Dermis blood vessel endothelial cell (primary cell): ENCODE measurements around the gene NAT8. TPM values are rescaled to one million over a fixed set of nuclear protein-coding genes. Genes with fewer than 3 reads are reported as not detected.
A peak's percentile ranks its signal among the peaks of the same experiment; 100 is the strongest.
"Not testable (repeated sequence)": the region's sequence is repeated elsewhere in the genome, so short reads cannot be mapped to it uniquely, and the experiment has no call there.

Source experiments
- DNase-seq: peaks from one replicate; pipeline ENCODE4 v3.0.0; 2010
- total RNA-seq: library from RNA; depleted of rRNA; stranded (reverse); fragments of >200 nt; gene quantifications from 2 replicates; pipeline ENCODE4 v1.2.3, GENCODE V29; 2014

Gene NAT8, protein sequence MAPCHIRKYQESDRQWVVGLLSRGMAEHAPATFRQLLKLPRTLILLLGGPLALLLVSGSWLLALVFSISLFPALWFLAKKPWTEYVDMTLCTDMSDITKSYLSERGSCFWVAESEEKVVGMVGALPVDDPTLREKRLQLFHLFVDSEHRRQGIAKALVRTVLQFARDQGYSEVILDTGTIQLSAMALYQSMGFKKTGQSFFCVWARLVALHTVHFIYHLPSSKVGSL
- not detected in 2 replicates for total RNA-seq

DNA sequence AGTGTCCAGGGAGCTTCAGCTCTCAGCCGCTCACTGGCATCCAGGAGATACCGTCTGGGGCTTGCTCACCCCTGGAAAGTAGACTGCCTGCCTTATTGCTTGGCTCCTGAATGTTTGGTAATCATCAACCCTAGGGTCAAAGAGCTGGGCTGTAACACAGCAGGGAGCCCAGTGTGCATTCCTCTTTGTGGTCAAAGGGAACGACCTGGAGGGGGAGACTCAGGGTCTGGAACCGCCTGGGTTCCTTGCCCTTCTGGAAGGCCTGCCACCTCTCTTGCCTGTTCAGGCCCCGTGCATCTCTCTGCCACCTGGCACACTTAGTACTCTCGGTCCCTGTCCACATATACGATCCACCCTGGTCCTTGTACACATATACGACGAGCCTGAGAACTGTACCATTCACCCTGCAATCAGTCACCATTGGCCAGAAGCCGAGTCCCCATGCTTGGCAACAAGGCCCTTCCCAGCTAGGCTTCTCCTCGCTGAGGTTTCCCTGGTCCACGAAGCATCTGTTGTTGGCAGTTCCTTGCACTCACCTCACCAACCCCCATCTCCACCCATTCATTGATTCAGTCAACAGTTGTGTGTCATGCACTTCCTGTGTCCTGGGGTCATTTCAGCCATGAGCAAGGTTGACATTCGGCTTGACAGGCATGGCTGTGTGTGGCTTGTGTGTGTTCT lies at the start of gene NAT8:
NAT8 (minus strand) TSS at position 85 of the 681 bp plus-strand sequence. CDS start 794 bp downstream, outside the sequence.
- peak; percentile 6 for DNase-seq

DNA sequence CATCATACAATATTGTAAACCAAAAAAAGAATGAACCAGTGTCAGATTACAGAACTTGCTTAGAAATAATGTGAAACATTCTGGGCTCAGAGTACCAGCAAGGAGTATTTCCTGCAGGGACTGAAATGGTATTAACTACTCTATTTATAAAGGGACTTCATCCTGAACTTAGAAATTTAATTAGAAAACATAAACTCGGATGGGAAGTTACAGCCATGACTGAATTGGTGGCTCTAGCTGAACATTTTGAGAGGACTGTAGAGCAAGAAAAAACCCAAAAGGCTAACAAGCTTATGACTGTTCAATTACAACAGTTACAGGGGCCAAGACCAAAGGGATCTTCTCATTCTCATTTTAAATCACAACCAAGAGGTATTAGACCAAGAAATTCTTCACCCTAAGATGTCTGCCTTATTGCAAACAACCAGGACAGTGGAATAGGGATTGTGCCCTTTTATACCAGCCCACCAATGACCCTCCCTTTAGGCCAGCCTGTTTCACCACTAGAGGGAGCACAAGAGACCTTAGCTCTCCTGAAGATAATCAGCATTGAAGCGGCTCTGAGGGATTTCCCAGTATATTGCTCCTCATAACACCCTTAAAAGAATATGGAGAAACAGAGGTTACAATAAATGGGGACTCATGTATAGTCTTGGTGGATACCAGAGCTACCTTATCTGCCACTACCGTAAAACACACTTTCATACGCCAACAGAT lies 48.3 kb upstream of the NAT8 start:
- peak; percentile 63 for DNase-seq

DNA sequence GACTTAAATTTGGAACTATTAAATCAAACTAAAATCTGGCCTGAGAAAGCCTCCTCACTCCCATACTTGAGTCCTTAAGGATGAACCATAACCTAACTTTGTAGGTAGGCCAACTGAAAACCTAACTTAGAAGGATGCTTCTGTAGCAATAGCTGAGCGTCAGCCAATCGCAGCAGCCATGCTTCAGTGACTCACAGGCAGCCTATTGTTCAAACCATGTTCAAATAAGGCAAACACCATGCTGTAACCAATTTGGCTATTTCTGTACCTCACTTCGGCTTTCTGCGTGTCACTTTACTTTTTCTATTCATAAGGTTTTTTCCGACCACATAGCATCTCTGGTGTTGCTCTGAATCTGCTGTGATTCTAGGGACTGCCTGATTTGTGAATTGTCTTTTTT lies 46.3 kb upstream of the NAT8 start:
- DNase-seq: not testable (repeated sequence)

DNA sequence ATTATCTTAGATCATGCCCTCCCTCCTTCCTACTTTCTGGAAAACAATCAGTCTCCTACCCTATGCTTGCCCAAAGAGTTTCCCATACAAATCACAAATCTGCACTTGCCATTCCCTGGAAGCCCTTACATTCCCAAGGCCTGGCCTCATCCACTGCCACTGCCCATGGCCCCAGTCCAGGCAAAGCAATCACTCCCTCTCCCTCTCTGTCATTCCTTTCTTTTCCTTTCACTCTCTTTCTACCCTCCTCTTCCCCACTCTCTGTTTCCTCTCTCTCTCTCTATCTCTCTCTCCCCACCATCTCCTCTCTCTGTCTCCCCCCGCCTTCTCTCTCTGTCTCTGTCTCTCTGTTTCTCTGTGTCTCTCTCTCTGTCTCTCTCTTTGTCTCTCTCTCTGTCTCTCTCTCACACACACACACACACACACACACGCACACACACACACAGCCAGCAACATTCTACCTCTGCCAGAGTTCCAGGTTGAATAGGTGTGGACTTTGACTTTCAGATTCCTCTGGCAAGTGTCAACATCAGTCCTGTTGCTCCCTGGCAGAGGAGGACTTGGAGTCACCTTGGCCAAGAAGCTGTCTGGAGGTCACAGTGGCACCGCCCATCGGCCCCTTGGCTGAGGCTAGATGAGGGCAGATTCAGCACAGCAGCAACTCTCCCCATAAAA lies 43.7 kb upstream of the NAT8 start:
- no peak for DNase-seq

DNA sequence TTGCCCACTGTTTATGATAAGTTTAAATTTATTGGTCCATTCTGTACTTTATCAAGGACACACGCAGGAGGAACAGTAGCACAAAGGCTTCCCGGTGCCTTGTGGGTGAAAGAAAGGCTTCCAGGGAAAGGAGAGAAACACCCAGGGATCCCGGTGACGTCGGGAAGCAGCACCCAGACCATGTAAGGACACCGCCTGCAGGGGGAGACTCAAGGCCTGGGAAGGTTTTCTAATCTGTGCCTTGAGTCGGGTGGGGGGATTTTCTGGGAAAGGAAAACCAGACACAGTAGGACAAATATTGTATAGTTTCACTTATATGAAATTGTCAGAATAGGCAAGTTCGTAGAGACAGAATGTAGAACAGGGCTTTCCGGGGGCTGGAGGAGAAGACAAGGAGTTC lies 42.7 kb upstream of the NAT8 start:
- DNase-seq: peak; percentile 21

DNA sequence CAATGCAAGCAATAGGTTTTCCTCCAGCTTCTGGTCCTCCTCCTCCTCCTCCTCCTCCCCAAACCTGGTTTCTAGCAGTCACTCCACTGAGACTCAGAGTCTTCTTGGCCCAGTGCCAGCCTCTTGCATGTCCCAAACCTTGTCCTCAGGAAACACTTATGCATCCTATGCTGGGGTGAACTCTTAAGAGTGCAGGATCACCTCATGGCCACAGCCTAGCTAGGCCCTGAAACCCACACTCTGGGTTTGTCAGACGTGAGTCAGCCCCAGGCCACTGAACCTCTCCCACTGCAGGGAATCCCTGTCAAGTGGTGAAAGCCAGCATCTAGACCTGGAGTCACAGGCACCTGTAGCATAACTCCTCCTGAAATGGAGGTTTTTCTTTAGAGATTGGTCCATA lies 42.1 kb upstream of the NAT8 start:
- DNase-seq: not testable (repeated sequence)

DNA sequence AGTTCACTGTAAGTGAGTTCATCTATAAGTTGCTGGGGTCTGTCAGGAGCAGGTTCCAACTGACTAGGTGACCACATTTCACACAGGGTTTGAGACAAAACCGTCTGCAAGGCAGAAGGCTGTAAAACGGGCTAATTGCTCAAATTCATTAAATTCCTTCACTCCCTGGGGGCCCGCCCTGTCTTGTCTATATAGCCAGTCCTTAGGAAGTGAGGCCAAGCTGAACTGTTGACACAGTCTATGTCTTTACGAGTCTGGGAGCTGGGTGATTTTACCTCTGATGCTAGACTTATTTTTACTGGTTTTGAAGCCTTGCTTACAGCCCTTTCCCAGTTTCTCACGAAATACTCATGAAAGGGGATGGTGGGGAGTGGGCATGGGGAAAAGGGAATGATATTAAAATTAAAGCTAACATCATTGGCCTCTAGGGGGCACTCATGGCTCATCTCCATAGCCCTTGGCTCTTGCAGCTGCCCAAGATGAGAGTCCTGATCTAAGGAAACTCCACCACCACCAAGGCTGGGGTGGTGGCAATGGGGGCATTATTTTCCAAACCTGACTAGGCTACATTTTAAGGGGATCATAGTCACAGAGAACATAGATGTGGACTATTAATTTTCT lies 37.8 kb upstream of the NAT8 start:
- peak; percentile 65 for DNase-seq

DNA sequence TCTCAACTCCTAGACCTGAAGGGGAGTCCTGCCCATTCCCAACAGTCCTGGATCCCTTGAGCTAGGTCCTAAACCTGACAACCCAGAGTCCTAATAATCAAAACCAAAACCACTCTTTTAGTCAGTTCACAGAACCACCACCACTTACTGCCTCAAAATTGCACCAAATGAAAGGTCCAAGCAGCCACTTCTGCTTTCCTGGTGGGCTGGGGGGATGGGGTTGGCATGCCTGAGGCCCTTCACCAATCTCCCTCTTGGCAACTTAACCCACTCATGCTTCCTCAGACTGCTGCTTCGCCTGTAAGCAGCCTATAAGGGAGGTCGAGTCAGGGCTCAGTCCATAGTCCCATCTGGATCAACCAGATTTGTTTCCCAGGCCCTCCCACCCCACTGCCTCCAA lies 37.0 kb upstream of the NAT8 start:
- not testable (repeated sequence) for DNase-seq

DNA sequence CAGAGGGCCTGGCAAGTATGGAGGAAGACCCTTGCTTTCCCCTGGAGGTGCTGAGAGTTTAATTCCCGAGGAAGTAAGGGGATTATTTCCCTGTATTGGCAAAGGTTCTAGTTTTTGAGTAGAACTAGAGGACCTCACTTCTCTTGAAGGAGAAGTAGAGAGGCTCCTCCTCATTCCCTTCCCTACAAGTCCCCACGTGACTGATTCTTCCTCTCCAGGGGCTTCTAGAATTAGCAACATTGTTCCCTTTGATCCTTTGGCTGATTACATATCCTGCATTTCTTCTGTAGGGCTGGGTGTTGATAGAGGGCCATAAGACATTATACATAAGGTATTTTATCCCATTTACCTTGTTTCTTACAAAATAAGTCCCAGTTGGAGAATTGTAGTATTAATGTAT lies 35.8 kb upstream of the NAT8 start:
- DNase-seq: not testable (repeated sequence)

DNA sequence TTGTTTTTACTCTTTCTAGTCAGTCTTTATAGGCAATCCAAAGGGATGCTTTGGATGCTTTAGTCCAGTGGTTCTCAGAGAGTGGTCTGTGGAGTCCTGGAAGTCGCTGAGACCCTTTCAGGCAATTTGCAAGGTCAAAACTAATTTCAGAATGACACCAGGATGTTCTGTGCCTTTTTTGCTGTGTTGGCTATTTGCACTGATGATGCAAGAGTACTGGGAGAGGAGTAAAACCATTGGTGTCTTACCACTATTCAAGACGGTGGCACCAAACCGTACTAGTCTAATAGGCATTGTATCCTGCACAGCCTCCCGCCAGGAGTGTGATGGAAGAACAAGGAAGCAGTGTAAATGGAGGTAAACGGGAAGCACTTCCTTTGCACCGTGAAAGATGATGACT lies 34.0 kb upstream of the NAT8 start:
- DNase-seq: not testable (repeated sequence)

DNA sequence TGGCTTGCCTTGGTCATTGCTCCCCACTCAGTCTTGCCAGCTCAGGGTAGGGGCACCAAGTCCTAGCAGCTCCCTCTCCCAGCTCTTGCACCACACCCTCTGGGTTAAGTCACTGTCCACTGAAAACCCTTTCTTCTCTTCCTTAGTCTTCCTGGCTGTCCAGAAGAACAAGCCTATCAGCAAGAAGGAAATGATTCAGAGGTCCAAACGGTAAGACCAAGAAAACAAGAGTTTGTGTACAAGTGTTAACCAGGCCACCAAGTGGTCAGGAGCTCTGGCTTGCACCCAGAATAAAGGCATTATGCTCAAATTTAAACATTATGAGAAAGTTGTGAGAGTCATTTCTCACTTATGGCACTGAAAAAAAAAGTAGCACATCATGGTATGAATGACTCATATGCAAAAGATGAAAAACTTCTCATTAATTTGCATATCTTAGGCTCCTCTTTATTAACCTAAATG lies 32.5 kb upstream of the NAT8 start:
- DNase-seq: peak; percentile 9

DNA sequence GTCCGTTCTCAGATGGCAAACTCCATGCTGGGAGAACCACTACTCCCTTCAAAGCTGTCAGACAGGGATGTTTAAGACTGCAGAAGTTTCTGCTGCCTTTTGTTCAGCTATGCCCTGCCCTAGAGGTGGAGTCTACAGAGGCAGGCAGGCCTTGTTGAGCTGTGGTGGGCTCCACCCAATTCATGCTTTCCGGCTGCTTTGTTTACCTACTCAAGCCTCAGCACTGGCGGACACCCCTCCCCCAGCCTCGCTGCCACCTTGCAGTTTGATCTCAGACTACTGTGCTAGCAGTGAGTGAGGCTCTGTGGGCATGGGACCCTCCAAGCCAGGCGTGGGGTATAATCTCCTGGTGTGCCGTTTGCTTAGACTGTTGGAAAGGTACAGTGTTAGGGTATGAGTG lies 27.8 kb upstream of the NAT8 start:
- DNase-seq: not testable (repeated sequence)

DNA sequence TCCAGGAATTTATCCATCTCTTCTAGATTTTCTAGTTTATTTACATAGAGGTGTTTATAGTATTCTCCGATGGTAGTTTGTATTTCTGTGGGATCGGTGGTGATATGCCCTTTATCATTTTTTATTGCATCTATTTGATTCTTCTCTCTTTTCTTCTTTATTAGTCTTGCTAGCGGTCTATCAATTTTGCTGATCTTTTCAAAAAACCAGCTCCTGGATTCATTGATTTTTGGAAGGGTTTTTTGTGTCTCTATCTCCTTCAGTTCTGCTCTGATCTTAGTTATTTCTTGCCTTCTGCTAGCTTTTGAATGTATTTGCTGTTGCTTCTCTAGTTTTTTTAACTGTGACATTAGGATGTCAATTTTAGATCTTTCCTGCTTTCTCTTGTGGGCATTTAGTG lies 25.0 kb upstream of the NAT8 start:
- not testable (repeated sequence) for DNase-seq

DNA sequence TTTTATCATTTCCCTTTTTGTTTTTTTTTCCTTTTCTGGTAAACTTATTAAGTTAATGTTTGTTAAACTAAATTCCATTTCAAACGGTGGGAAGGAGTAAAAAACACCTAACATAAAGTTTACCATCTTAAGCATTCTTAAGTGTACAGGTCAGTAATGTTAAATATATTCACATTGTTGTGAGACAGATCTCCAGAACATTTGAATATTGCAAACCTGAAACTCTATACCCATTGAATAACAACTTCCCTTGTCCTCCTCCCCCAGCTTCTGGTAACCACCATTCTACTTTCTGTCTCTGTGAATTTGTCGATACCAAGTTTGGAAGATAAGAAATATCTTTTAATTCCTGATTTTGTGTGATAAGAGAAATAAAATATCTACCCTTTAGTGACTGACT lies 12.0 kb upstream of the NAT8 start:
- DNase-seq: no peak

DNA sequence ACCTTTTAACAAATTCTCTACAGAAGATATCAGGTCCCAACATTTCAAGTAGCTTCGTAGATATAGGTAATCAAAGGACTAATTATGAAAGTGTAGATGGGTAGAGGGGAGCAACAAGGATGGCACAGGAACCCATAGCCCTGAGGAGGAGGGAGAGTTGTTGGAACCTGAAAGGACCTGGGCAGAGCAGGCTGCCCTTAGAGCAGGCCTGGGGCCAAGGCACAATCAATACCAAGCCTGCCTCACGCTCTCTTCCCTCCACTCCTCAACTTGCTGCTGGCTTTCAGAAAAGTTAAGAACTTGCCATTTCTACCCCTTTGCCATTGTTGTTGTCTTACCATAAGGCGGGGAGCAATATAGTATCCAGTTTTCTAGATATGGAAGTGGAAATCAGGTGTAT lies 10.1 kb upstream of the NAT8 start:
- no peak for DNase-seq

DNA sequence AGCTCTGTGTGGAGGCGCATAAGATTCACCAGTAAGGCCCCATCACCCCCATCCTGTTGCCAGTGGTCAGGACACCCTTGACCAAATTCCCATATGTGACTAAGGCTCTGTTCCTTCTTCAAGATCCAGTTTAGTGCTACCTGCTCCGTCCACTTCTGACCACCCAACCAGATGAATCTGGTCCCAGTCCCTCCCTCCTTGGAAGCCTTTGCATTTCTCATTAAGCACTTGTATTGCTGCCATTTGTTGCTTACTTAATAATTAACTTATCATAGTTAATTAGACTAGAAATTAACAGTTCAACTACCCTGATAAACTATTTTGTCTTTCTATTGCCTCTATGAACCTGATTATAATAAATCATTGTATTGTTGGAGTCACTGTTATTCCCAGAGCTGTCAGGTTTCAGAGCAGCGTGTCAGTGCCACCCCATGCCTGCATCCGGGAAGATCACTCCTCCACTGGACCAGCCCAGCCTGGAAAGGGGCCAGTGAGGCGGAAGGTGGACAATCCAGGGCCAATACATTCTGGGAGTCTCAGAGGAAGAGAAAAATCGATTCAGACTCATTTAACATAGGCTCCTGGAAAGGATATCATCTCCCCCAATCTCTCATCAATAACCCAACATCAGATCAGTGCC lies 9.5 kb upstream of the NAT8 start:
- no peak for DNase-seq

DNA sequence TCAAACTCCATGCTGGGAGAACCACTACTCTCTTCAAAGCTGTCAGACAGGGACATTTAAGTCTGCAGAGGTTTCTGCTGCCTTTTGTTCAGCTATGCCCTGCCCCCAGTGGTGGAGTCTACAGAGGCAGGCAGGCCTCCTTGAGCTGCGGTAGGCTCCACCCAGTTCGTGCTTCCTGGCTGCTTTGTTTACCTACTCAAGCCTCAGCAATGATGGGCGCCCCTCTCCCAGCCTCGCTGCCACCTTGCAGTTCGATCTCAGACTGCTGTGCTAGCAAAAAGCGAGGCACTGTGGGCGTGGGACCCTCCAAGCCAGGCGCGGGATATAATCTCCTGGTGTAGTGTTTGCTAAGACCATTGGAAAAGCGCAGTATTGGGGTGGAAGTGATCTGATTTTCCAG lies 5.5 kb upstream of the NAT8 start:
- not testable (repeated sequence) for DNase-seq

DNA sequence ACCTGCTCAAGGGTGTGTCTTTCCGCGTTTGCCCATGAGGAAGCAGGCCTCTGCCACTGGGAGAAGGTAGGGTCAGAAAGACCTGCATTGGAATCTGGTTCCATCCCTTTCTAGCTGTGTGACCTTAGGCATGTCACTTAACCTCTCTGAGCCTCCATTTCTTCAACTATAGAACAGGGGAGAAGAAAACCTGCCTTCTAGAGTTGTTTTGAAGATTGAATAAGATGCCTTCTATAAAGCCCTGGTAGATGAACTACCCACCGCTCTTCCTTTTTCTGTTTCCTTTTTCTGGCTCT lies 507 bp downstream of the NAT8 start:
- DNase-seq: no peak

DNA sequence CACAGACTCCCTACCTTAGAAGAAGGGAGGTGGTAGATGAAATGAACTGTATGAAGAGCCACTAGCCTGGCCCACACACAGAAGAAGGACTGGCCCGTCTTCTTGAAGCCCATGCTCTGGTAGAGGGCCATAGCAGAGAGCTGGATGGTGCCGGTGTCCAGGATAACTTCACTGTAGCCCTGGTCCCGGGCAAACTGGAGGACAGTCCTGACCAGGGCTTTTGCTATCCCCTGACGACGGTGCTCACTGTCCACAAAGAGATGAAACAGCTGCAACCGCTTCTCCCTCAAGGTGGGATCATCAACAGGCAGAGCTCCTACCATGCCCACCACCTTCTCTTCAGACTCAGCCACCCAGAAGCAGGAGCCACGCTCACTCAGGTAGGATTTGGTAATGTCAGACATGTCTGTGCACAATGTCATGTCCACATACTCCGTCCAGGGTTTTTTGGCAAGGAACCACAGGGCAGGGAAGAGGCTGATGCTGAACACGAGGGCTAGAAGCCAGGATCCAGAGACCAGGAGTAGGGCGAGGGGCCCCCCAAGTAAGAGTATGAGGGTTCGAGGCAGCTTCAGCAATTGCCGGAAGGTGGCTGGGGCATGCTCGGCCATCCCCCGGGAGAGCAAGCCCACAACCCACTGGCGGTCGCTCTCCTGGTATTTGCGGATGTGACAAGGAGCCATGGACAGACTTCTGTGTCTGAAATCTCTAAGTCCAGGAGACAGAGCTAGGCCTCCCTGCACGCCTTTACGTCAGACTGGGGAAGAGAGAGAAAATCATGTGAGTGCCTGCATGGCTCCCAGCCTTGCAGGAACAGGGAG lies 1.1 kb downstream of the NAT8 start:
- DNase-seq: no peak

DNA sequence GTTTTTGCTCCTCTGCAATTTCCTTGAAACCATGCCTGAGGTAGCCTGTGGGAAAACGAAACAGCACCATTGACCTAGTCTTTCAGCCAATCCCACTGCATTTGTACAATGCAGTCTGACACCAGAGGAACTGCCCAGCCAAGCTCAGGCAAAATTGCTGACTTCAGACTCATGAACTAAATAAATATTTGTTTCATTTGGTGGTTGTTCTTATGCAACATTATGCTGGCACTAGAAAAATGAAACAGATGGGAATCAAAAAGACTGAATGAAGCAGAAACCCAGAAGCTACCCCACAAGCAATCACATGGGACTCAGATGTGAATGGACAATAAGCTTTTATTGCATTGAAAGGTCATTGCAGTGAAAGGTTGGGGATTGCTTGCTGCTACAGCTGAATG lies 1.7 kb downstream of the NAT8 start:
- no peak for DNase-seq

DNA sequence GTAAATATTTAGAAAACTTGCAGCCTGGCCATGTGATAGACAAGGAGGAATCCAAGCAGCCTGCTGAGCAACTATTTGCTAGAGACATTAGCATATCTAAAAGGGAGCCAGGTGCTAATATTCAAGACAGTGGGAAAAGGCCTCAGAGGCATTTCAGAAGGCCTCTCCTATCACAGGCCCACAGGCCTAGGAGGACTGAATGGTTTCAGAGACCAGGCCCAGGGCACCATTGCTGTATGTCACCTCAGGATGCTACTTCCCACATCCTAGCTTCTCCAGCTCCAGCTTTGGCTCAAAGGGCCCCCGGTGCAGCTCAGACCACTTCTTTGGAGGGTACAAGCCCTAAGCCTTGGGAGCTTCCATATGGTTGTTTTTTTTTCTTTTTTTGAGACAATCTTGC lies 3.8 kb downstream of the NAT8 start:
- no peak for DNase-seq

DNA sequence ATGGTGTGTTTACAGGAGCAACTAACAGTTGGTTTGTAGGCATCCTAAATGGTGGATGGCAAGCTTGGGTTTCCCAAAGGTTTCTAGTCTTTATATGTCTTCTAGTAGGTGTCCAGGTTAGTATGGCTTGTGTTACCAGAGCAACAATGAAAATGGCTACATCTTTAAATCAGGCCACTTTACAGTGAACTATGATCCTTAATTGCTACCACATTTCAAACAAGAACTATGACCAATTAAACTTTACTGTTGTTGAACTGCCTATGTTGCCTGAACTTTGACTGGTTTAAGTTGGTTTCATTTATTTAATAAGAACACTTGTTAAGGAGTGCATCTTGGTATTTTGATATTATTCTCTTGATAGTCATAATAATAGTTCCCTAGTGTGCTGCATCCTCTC lies 5.2 kb downstream of the NAT8 start:
- not testable (repeated sequence) for DNase-seq
